CD4-positive, alpha-beta T cell (primary cell): ENCODE data around the gene UPF2. TPM values are rescaled to one million over a fixed set of nuclear protein-coding genes. Genes with fewer than 3 reads are reported as not detected.
A peak's percentile ranks its signal among the peaks of the same experiment; 100 is the strongest.

Experiments used
- ATAC-seq: fragments of 200-7000 bp; cut with Tn5 transposase; one replicate; pipeline ENCODE4 v1.10.0; 2022; ENCODE audit warnings: mild to moderate bottlenecking; ENCODE audit not compliant: poor library complexity
- CTCF ChIA-PET: fragments of 350-600 bp; sonication (Branson Sonifier 250); formaldehyde crosslinking; loops from one replicate; lab custom pipeline; 2021; ENCODE audit warnings: antibody characterized with exemption, inconsistent platforms; lab: Charles Lee
- POLR2A ChIA-PET: fragments of 350-600 bp; sonication (Branson Sonifier 250); formaldehyde crosslinking; loops from one replicate; lab custom pipeline; 2021; ENCODE audit warnings: antibody characterized with exemption, inconsistent platforms; lab: Charles Lee
- DNase-seq, 14 experiments: peaks; one replicate each; pipeline ENCODE4 v3.0.0-alpha.2; 2013 to 2020; ENCODE audit warnings: mixed read lengths in 2 of 14
- H3K27ac ChIP-seq, 2 donors: one replicate each; pipeline versions ENCODE4 v1.5.1 to v1.7.0; 2013; ENCODE audit warnings: low read length in 2 of 2, low read depth in 1 of 2, mild to moderate bottlenecking in 1 of 2
- H3K27me3 ChIP-seq, 2 experiments: 1 replicate in 1 of 2; 2 replicates in 1 of 2; pipeline versions ENCODE4 v1.6.1 to v1.7.0; 2013; ENCODE audit warnings: low read length in 2 of 2, control low read depth in 1 of 2, mild to moderate bottlenecking in 1 of 2, moderate library complexity in 1 of 2; ENCODE audit not compliant: insufficient read depth in 2 of 2, control insufficient read depth in 1 of 2
- H3K36me3 ChIP-seq: one replicate; pipeline ENCODE4 v1.6.1; 2013; ENCODE audit warnings: low read length, control low read depth; ENCODE audit not compliant: insufficient read depth
- H3K4me1 ChIP-seq: one replicate; pipeline ENCODE4 v1.6.1; 2013; ENCODE audit warnings: low read length, control low read depth; ENCODE audit not compliant: insufficient read depth
- H3K4me3 ChIP-seq: one replicate; pipeline ENCODE4 v1.5.1; 2013; ENCODE audit warnings: mild to moderate bottlenecking, low read length, moderate library complexity
- H3K9me3 ChIP-seq, 2 experiments: 1 replicate in 1 of 2; 2 replicates in 1 of 2; pipeline versions ENCODE4 v1.6.1 to v1.7.0; 2013; ENCODE audit warnings: low read length in 2 of 2, mild to moderate bottlenecking in 2 of 2, control low read depth in 1 of 2, moderate library complexity in 1 of 2; ENCODE audit not compliant: control insufficient read depth in 1 of 2, insufficient read depth in 1 of 2
- H3K27ac Mint-ChIP-seq: one replicate; pipeline ENCODE4 v1.8.0; 2020; ENCODE audit warnings: mixed read lengths
- H3K27me3 Mint-ChIP-seq: one replicate; pipeline ENCODE4 v1.8.0; 2021; ENCODE audit warnings: mixed read lengths
- H3K36me3 Mint-ChIP-seq: one replicate; pipeline ENCODE4 v1.8.0; 2021; ENCODE audit warnings: low read depth, mixed read lengths
- H3K4me1 Mint-ChIP-seq: one replicate; pipeline ENCODE4 v1.8.0; 2021; ENCODE audit warnings: low read depth, mixed read lengths
- H3K4me3 Mint-ChIP-seq: one replicate; pipeline ENCODE4 v1.8.0; 2020; ENCODE audit warnings: mild to moderate bottlenecking, mixed read lengths
- H3K9me3 Mint-ChIP-seq: one replicate; pipeline ENCODE4 v1.8.0; 2020; ENCODE audit warnings: mixed read lengths
- intact Hi-C, 2 experiments: fragments of 100-400 bp; cut with DNase I in 1 of 2; cut with micrococcal nuclease in 1 of 2; formaldehyde crosslinking; loops; one replicate each; pipeline versions ENCODE4 v1.15.1 to v1.9.0; 2023 to 2025; cut with DNase I, micrococcal nuclease
- total RNA-seq, 174 experiments: library from RNA in 2 of 174; stranded (reverse) in 2 of 174; gene quantifications; one replicate each; pipeline ENCODE4 v1.2.3 and lab custom pipeline; 2021 to 2026
- TF ChIP-seq, protein P1 (sequence below): fragments of 200-600 bp; IDR thresholded peaks from one replicate; pipeline ENCODE4 v1.8.0; 2022; ENCODE audit warnings: antibody characterized with exemption, mild to moderate bottlenecking

Gene UPF2
- total RNA-seq, 2 experiments from 2014 or later = 14.5 to 15.3 TPM

DNA sequence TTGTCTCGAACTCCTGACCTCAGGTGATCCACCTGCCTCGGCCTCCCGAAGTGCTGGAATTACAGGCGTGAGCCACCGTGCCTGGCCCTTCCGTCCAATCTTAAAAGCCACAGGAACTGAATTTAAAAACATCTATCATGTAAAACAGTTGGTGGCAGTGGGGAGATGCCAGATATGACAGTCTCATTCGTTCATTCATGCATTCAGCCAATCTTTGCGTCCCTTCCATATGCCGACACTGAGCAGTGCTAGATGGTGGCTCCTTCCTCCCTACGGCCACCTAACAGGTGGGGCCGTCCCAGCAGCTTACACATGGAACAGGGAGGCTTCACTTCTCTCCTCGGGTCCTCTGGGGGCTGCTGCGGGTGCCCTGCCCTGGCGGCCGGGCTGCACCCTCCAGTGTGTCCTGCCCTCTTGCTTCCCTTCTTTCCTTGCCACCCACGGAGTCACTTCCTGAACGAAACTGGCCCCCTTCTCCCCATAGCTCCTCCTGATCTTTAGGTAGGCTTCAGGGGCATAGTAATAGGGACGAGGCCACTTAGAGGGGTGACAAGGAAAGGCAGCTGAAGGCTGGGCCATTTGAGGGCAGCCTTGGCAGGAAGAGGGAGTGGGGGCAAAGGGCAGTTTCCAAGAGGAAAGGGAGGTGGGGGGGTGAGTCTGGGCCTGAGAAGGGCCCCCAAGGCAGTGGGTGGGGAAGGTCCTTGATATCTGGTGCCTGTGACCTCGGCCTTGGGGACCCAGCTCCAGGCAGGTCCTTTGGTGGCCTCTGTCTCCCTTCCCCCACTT, 165.6 kb downstream of the UPF2 start:
- no peak for ATAC-seq
- Histone ChIP-seq H3K36me3 (no peaks in the 10 kb centered on the region), H3K4me1 (peaks cover 24% of the 10 kb centered on the region), H3K27ac (no peak overlapping the region), H3K9me3 (no peaks in the 10 kb centered on the region), H3K4me3 (no peak overlapping the region), H3K27me3 (peaks cover 0 to 3% of the 10 kb centered on the region in 2 experiments)
- ChIA-PET POLR2A (no interaction called here), CTCF (no interaction called here)
- intact Hi-C loops = no loop called here
- H3K4me1 Mint-ChIP-seq = peaks cover 4% of the 10 kb centered on the region
- H3K4me3 Mint-ChIP-seq = no peak overlapping the region
- H3K27ac Mint-ChIP-seq = no peak overlapping the region
- TF ChIP-seq, protein P1, sequence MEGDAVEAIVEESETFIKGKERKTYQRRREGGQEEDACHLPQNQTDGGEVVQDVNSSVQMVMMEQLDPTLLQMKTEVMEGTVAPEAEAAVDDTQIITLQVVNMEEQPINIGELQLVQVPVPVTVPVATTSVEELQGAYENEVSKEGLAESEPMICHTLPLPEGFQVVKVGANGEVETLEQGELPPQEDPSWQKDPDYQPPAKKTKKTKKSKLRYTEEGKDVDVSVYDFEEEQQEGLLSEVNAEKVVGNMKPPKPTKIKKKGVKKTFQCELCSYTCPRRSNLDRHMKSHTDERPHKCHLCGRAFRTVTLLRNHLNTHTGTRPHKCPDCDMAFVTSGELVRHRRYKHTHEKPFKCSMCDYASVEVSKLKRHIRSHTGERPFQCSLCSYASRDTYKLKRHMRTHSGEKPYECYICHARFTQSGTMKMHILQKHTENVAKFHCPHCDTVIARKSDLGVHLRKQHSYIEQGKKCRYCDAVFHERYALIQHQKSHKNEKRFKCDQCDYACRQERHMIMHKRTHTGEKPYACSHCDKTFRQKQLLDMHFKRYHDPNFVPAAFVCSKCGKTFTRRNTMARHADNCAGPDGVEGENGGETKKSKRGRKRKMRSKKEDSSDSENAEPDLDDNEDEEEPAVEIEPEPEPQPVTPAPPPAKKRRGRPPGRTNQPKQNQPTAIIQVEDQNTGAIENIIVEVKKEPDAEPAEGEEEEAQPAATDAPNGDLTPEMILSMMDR = no peak
- DNase-seq = no peak
- H3K36me3 Mint-ChIP-seq = no peaks in the 10 kb centered on the region
- H3K9me3 Mint-ChIP-seq = no peaks in the 10 kb centered on the region
- H3K27me3 Mint-ChIP-seq = no peaks in the 10 kb centered on the region

DNA sequence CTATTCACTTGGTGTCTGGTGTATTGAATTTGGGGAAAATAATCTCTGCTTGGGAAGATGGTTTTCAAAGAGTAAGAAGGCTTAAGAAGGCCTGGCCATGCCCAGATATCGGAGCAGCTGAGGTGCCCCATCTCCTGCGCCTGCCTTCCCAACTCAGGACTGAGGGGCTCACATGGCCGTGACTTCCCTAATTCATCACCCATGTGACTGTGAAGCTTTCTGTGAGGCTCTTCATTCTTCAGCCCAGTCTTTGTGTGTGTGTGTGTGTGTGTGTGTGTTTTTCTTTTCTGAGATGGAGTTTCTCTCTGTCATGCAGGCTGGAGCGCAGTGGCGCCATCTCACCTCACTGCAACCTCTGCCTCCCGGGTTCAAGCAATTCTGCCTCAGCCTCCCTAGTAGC, 166.3 kb downstream of the UPF2 start:
- POLR2A ChIA-PET = no interaction called here

GRCh38 chr10:11875494-11876281, 166.9 kb downstream of the UPF2 start:
- intact Hi-C loops = no loop called here
- Mint-ChIP-seq H3K4me1 (peaks cover 10% of the 10 kb centered on the region), H3K27ac (no peak overlapping the region), H3K4me3 (no peak overlapping the region), H3K36me3 (no peaks in the 10 kb centered on the region), H3K27me3 (no peaks in the 10 kb centered on the region), H3K9me3 (no peaks in the 10 kb centered on the region)
- TF ChIP-seq, protein P1 = no peak
- ATAC-seq = no peak
- POLR2A ChIA-PET = no interaction called here
- Histone ChIP-seq H3K9me3 (no peaks in the 10 kb centered on the region), H3K27ac (no peak overlapping the region), H3K36me3 (no peaks in the 10 kb centered on the region), H3K4me3 (no peak overlapping the region), H3K27me3 (peaks cover 0 to 3% of the 10 kb centered on the region in 2 experiments), H3K4me1 (peaks cover 30% of the 10 kb centered on the region)
- CTCF ChIA-PET = no interaction called here
- peak in 2 of 14 experiments; percentile 22 to 43 for DNase-seq

More for the DNA sequence above, 166.3 kb downstream of the UPF2 start:
- H3K27me3 Mint-ChIP-seq = no peaks in the 10 kb centered on the region
- H3K4me3 Mint-ChIP-seq = no peak overlapping the region
- ATAC-seq (no peak), DNase-seq (no peak)
- peaks cover 8% of the 10 kb centered on the region for H3K4me1 Mint-ChIP-seq
- CTCF ChIA-PET = no interaction called here
- peaks cover 0 to 3% of the 10 kb centered on the region in 2 experiments for H3K27me3 ChIP-seq
- H3K27ac ChIP-seq = no peak overlapping the region
- H3K4me1 ChIP-seq = peaks cover 27% of the 10 kb centered on the region
- H3K9me3 Mint-ChIP-seq = no peaks in the 10 kb centered on the region
- no peak overlapping the region for H3K4me3 ChIP-seq
- intact Hi-C loops = no loop called here
- H3K9me3 ChIP-seq = no peaks in the 10 kb centered on the region
- no peaks in the 10 kb centered on the region for H3K36me3 ChIP-seq
- TF ChIP-seq, protein P1 = no peak
- no peaks in the 10 kb centered on the region for H3K36me3 Mint-ChIP-seq
- no peak overlapping the region for H3K27ac Mint-ChIP-seq
